ENCODE data around the gene MFNG. TPM values are rescaled to one million over a fixed set of nuclear protein-coding genes. Genes with fewer than 3 reads are reported as not detected.

Gene MFNG
- total and polyA plus RNA-seq, 3 donors from 2014 or later: 7.5 to 8.2 (median 8.1) TPM

DNA sequence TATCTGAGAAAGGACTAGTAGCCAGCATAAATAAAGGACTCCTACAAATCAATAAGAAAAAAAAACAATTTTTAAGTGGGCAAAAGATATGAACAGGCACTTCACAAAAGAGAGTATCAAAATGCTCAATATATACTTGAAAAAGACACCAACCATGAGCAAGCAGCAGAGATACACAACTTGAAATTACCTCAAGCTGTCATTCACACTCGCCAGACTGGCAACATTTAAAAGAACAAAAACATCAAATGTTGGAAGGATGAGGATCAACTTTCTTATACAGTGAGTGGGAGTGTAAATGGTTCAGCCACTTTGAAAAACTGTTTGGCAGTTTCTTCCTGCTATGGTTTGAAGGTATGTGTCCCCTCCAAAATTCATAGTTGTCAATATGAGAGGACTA lies 35.0 kb downstream of the MFNG start:
- no peaks in the 10 kb centered on the region for H3K9me3 ChIP-seq
- intact Hi-C loops (cut with DNase I; ENCODE audit: low total_unique reads): no loop called here
- no peaks in the 10 kb centered on the region for H3K27me3 ChIP-seq
- no peaks in the 10 kb centered on the region for H3K36me3 ChIP-seq (ENCODE audit: low read depth, missing control alignments)
- no peak overlapping the region for H3K4me3 ChIP-seq
- DNase-seq: no peak
- TF ChIP-seq, protein P1, sequence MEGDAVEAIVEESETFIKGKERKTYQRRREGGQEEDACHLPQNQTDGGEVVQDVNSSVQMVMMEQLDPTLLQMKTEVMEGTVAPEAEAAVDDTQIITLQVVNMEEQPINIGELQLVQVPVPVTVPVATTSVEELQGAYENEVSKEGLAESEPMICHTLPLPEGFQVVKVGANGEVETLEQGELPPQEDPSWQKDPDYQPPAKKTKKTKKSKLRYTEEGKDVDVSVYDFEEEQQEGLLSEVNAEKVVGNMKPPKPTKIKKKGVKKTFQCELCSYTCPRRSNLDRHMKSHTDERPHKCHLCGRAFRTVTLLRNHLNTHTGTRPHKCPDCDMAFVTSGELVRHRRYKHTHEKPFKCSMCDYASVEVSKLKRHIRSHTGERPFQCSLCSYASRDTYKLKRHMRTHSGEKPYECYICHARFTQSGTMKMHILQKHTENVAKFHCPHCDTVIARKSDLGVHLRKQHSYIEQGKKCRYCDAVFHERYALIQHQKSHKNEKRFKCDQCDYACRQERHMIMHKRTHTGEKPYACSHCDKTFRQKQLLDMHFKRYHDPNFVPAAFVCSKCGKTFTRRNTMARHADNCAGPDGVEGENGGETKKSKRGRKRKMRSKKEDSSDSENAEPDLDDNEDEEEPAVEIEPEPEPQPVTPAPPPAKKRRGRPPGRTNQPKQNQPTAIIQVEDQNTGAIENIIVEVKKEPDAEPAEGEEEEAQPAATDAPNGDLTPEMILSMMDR (IDR thresholded peaks at IDR 0.05): no peak
- no peak for TF ChIP-seq POLR2A (IDR thresholded peaks at IDR 0.05)
- WGBS, 2 donors: 35 to 46% methylated on average over 1 of the region's 1 CpG
- H3K4me1 ChIP-seq: no peaks in the 10 kb centered on the region
- no peak overlapping the region for H3K27ac ChIP-seq

DNA sequence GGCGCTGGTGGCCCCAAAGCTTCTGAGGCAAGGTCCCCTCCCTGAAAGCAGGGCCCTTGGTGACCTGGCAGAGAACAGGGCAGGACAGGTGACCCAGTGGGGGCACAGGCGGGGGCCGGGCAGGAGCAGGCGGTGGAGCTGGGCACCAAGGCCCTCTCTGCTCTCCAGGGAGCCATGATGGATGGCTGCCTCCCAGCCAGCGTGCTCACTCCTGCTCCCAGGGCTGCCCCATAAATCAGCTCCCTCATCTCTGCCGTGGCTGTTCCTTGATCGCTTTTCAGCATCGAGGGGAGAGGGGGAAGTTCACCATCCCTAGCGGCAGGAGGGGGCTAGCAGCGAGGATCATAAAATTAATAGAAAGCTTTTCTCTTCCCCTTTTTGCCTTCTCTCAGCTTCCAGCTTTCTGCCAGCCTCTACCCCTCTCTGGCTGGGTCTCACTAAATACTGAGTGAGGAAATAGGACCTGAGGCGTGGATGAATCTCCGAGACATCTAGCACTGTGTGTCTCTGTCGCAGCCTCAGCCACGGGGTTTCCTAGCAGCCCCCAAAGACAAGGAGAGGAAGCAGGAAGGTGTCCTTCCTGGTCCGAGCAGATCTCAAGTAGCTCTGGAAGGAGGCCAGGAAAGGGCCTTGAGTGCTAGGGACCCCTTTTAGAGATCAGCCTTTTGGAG lies 36.7 kb downstream of the MFNG start:
- DNase-seq: no peak
- WGBS, 2 donors: 48 to 57% methylated on average over 15 of the region's 15 CpGs
- no peaks in the 10 kb centered on the region for H3K9me3 ChIP-seq
- H3K27ac ChIP-seq: no peak overlapping the region
- no peaks in the 10 kb centered on the region for H3K27me3 ChIP-seq
- H3K4me1 ChIP-seq: no peaks in the 10 kb centered on the region
- H3K4me3 ChIP-seq: no peak overlapping the region
- intact Hi-C loops (cut with DNase I; ENCODE audit: low total_unique reads): no loop called here
- TF ChIP-seq, protein P1 (IDR thresholded peaks at IDR 0.05): no peak
- TF ChIP-seq POLR2A (IDR thresholded peaks at IDR 0.05): no peak
- no peaks in the 10 kb centered on the region for H3K36me3 ChIP-seq (ENCODE audit: low read depth, missing control alignments)

DNA sequence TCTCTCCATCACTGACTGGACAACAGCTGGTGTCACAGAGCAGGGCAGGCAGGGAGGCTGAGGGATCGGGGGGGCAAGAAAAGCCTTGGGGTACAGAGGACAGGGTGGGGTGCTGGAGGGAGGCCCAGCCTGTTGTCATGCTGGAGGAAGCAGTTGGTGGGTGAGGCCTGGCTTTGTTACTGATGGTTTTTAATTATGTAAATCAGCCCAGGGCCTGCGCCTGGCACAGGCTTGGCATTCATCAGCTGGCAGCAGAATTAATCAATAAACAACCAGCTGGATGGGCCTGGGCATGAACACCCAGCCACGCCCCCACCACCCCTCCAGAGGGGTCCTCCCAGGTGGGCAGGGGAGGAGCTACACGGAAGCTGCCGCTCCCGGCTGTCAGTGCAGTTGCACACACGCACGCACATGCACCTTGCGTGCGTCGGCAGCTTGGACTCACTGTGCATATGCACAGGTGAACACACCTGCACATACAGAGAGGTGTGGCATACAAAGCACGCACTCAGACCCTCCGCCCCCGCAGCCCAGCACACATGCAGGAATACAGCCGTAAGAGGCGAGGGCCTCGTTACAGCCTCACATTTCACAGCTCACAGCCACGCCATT lies 37.6 kb downstream of the MFNG start:
- intact Hi-C loops (cut with DNase I; ENCODE audit: low total_unique reads): no loop called here
- H3K36me3 ChIP-seq (ENCODE audit: low read depth, missing control alignments): no peaks in the 10 kb centered on the region
- H3K27me3 ChIP-seq: no peaks in the 10 kb centered on the region
- H3K9me3 ChIP-seq: no peaks in the 10 kb centered on the region
- 88 to 94% methylated on average over 9 to 18 of the region's 18 CpGs for WGBS, 2 donors
- H3K4me3 ChIP-seq: no peak overlapping the region
- TF ChIP-seq POLR2A (IDR thresholded peaks at IDR 0.05): no peak
- TF ChIP-seq, protein P1 (IDR thresholded peaks at IDR 0.05): no peak
- no peaks in the 10 kb centered on the region for H3K4me1 ChIP-seq
- no peak overlapping the region for H3K27ac ChIP-seq
- no peak for DNase-seq

DNA sequence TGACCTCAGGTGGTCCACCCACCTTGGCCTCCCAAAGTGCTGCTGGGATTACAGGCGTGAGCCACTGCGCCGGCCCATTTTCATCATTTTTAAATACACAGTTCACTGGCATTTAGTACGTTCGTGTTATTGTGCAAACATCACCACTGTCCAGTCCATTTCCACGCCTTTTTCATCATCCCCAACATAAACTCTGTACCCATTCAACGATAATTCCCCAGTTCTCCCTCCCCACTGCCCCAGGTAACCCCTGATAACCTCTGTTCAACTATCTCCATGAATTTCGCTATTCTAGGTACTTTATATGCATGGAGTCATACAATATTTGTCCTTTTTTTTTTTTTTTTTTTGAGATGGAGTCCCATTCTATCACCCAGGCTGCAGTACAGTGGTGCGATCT lies 40.7 kb downstream of the MFNG start:
- intact Hi-C loops (cut with DNase I; ENCODE audit: low total_unique reads): no loop called here
- WGBS, 2 donors: 86 to 91% methylated on average over 9 of the region's 9 CpGs
- TF ChIP-seq, protein P1 (IDR thresholded peaks at IDR 0.05): no peak
- no peak for TF ChIP-seq POLR2A (IDR thresholded peaks at IDR 0.05)
- Histone ChIP-seq H3K27me3 (no peaks in the 10 kb centered on the region), H3K36me3 (ENCODE audit: low read depth, missing control alignments) (no peaks in the 10 kb centered on the region), H3K4me1 (no peaks in the 10 kb centered on the region), H3K4me3 (no peak overlapping the region), H3K27ac (no peak overlapping the region), H3K9me3 (no peaks in the 10 kb centered on the region)
- DNase-seq: no peak

DNA sequence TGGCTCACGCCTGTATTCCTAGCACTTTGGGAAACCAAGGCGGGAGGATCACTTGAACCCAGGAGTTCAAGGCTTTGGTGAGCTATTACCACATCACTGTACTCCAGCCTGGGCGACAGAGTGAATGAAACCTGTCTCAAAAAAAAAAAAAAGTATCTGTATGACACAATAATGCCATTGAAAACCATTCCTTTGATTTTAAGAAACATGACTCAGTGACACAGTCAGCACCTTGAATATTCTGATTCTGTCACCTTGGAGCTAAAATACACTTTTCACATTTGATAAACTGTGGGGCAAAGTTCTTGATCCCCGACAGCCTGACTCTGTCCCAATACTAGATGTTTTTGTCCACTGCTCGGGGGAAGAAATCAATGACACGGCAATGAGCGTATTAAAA lies 42.2 kb downstream of the MFNG start:
- no peaks in the 10 kb centered on the region for H3K9me3 ChIP-seq
- no peak overlapping the region for H3K27ac ChIP-seq
- no peaks in the 10 kb centered on the region for H3K27me3 ChIP-seq
- no peaks in the 10 kb centered on the region for H3K4me1 ChIP-seq
- TF ChIP-seq POLR2A (IDR thresholded peaks at IDR 0.05): no peak
- TF ChIP-seq, protein P1 (IDR thresholded peaks at IDR 0.05): no peak
- 86 to 88% methylated on average over 7 of the region's 7 CpGs for WGBS, 2 donors
- no peak for DNase-seq
- no peak overlapping the region for H3K4me3 ChIP-seq
- H3K36me3 ChIP-seq (ENCODE audit: low read depth, missing control alignments): no peaks in the 10 kb centered on the region
- intact Hi-C loops (cut with DNase I; ENCODE audit: low total_unique reads): no loop called here
